Cardiac muscle cell (in vitro differentiated cells and primary cell): ENCODE measurements around the gene MED31. TPM values are rescaled to one million over a fixed set of nuclear protein-coding genes. Genes with fewer than 3 reads are reported as not detected.

Experiments used
- DNase-seq, 2 donors: peaks; one replicate each; pipeline versions ENCODE4 v3.0.0 to v3.0.0-alpha.2; 2010 to 2017; ENCODE audit warnings: low read depth in 1 of 2, low spot score in 1 of 2
- H3K27ac ChIP-seq: fragments of 200-600 bp; sonication (generic); 2 replicates; pipeline ENCODE4 v1.5.1; 2016
- H3K27me3 ChIP-seq: fragments of 200-600 bp; sonication (generic); 2 replicates; pipeline ENCODE4 v1.6.0; 2016; ENCODE audit warnings: control low read depth
- H3K36me3 ChIP-seq: fragments of 200-600 bp; sonication (generic); 2 replicates; pipeline ENCODE4 v1.5.1; 2016; ENCODE audit warnings: control low read depth
- H3K4me1 ChIP-seq: fragments of 200-600 bp; sonication (generic); 2 replicates; pipeline ENCODE4 v1.8.1; 2017; ENCODE audit warnings: low read depth, mild to moderate bottlenecking, mixed run types
- H3K4me3 ChIP-seq: fragments of 200-600 bp; sonication (generic); 2 replicates; pipeline ENCODE4 v1.5.1; 2016; ENCODE audit warnings: mild to moderate bottlenecking
- H3K9me3 ChIP-seq: fragments of 200-600 bp; sonication (generic); 2 replicates; pipeline ENCODE4 v1.5.1; 2017; ENCODE audit warnings: low read depth, mild to moderate bottlenecking, control low read depth
- polyA plus RNA-seq: library from polyadenylated mRNA; unstranded; fragments of >200 nt; fragmentation: Nextera tagmentation; extraction: Ambion mirVana; gene quantifications from 2 replicates; pipeline ENCODE4 v1.2.1, GENCODE V29; 2016
- total RNA-seq: library from RNA; depleted of rRNA; stranded (reverse); fragments of >200 nt; gene quantifications from 2 replicates; pipeline ENCODE4 v1.2.3, GENCODE V29; 2016
- TF ChIP-seq, protein P1 (sequence below): IDR thresholded peaks from 2 replicates; pipeline ENCODE4 v1.5.1; 2012; ENCODE audit warnings: low read depth, mild to moderate bottlenecking, low read length

Gene MED31
- total and polyA plus RNA-seq, 2 experiments from 2014 or later: 7.1 to 72.6 TPM

DNA sequence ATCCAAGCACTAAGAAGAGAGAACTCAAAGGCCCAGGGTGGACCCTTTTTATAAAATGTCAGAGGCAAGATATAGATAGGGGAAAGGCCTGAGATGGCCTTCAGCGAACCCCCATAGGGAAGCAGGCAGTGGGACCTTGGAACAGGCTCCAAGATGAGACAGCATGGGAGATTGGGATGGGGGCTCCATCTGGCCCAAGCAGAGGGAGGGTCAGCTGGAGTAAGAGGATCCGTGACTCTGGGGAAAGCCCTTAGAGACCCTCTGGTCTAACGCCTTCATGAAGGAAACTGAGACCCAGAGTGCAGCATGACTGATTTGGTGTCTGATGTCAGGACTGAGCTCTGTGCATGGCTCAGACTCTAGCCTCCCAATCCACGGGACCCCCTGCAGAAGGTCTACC, 30.9 kb upstream of the MED31 start:
- TF ChIP-seq, protein P1, sequence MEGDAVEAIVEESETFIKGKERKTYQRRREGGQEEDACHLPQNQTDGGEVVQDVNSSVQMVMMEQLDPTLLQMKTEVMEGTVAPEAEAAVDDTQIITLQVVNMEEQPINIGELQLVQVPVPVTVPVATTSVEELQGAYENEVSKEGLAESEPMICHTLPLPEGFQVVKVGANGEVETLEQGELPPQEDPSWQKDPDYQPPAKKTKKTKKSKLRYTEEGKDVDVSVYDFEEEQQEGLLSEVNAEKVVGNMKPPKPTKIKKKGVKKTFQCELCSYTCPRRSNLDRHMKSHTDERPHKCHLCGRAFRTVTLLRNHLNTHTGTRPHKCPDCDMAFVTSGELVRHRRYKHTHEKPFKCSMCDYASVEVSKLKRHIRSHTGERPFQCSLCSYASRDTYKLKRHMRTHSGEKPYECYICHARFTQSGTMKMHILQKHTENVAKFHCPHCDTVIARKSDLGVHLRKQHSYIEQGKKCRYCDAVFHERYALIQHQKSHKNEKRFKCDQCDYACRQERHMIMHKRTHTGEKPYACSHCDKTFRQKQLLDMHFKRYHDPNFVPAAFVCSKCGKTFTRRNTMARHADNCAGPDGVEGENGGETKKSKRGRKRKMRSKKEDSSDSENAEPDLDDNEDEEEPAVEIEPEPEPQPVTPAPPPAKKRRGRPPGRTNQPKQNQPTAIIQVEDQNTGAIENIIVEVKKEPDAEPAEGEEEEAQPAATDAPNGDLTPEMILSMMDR: no peak
- H3K9me3 ChIP-seq: no peaks in the 10 kb centered on the region
- H3K27ac ChIP-seq: no peak overlapping the region

DNA sequence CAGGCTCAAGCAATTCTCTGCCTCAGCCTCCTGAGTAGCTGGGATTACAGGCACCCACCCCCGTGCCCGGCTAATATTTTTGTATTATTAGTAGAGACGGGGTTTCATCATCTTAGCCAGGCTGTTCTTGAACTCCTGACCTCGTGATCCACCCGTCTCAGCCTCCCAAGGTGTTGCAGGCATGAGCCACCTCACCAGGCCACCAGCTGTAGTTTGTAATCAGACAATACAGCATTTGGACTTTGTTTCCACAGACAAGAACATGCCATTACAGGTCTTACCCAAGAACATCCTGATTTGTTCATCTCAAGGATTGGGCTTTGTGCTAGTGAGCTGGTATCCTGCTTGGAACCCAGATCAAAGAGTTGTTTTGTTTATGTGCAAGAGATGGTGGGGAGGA, 30.3 kb upstream of the MED31 start:
- Histone ChIP-seq H3K4me1 (no peaks in the 10 kb centered on the region), H3K36me3 (no peaks in the 10 kb centered on the region), H3K27ac (no peak overlapping the region), H3K9me3 (no peaks in the 10 kb centered on the region), H3K27me3 (no peaks in the 10 kb centered on the region), H3K4me3 (no peak overlapping the region)
- TF ChIP-seq, protein P1: no peak
- no peak for DNase-seq

More for the DNA sequence above, 30.9 kb upstream of the MED31 start:
- Histone ChIP-seq H3K4me3 (no peak overlapping the region), H3K27me3 (no peaks in the 10 kb centered on the region), H3K4me1 (no peaks in the 10 kb centered on the region), H3K36me3 (no peaks in the 10 kb centered on the region)
- DNase-seq: no peak

DNA sequence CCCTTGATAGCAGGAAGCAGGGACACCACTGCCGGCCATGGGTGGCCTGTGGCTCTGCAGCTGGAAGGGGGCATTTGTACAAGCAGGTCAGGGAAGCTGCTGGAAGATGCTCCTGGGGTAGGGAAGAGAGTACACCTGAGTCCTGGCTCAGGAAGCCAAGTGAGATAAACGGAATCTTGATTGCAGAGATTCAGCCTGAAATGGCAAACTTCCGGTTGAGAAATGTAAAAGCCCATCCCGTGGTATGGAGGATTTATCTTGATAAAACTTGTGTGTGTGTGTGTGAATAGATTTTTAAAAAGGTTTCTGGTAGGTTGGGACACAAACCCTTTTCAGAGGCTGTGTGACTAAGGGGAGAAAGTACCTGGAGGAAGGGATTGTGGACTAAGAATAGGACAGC, 29.8 kb upstream of the MED31 start:
- H3K27me3 ChIP-seq: no peaks in the 10 kb centered on the region
- no peaks in the 10 kb centered on the region for H3K36me3 ChIP-seq
- no peak overlapping the region for H3K27ac ChIP-seq
- DNase-seq: no peak
- no peaks in the 10 kb centered on the region for H3K4me1 ChIP-seq
- no peaks in the 10 kb centered on the region for H3K9me3 ChIP-seq
- no peak overlapping the region for H3K4me3 ChIP-seq
- TF ChIP-seq, protein P1: no peak

DNA sequence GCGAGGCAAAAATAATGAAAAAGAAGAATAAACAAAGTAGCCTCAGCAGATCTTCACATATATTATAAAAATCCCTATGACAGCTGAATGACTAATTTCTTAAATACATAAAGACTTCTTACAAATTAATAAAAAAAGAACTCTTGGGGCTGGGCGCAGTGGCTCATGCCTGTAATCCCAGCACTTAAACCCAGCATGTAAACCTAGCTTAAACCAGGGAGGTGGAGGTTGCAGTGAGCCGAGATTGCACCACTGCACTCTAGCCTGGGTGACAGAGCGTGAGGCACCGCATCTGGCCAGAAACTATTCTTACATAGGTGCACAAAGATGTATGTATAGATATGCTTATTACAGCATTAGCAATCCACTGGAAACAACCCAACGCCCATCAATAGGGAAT, 27.8 kb upstream of the MED31 start:
- H3K4me3 ChIP-seq: no peak overlapping the region
- no peaks in the 10 kb centered on the region for H3K36me3 ChIP-seq
- H3K27me3 ChIP-seq: no peaks in the 10 kb centered on the region
- no peaks in the 10 kb centered on the region for H3K4me1 ChIP-seq
- TF ChIP-seq, protein P1: no peak
- DNase-seq: no peak
- no peak overlapping the region for H3K27ac ChIP-seq
- H3K9me3 ChIP-seq: no peaks in the 10 kb centered on the region

DNA sequence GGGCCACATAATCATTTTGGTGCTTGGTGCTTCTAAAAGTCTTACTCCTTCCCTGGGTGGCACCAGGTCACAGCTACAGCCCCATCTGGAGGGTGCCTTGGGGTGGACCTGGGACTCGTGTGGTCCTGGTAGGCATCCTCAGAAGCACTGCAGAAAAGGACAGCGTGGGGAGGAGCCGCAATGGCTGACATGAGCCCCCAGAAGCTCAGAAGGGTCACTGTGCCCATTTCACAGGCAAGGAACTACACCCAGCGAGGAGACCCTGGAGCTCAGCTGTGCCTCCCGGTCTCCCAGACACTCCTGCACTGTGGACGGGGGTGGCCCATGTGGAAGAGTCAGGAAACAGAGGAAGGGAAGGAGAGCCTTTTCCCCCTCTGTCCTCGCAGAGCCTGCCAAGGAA, 26.5 kb upstream of the MED31 start:
- TF ChIP-seq, protein P1: no peak
- H3K9me3 ChIP-seq: no peaks in the 10 kb centered on the region
- H3K4me3 ChIP-seq: no peak overlapping the region
- H3K4me1 ChIP-seq: no peaks in the 10 kb centered on the region
- H3K27ac ChIP-seq: no peak overlapping the region
- no peaks in the 10 kb centered on the region for H3K36me3 ChIP-seq
- H3K27me3 ChIP-seq: no peaks in the 10 kb centered on the region
- no peak for DNase-seq
